Neural crest cell (in vitro differentiated cells): ENCODE measurements around the gene CGREF1. TPM values are rescaled to one million over a fixed set of nuclear protein-coding genes. Genes with fewer than 3 reads are reported as not detected.

Source experiments
- DNase-seq: peaks from one replicate; pipeline ENCODE4 v3.0.0; 2021; ENCODE audit warnings: low read depth, mixed read lengths, low spot score
- H3K27ac Mint-ChIP-seq: one replicate; pipeline ENCODE4 v1.8.0; 2021; ENCODE audit warnings: mild to moderate bottlenecking, mixed read lengths; ENCODE audit not compliant: unreplicated experiment
- H3K27me3 Mint-ChIP-seq: 2 replicates; pipeline ENCODE4 v1.8.0; 2021; ENCODE audit warnings: low read depth, mild to moderate bottlenecking, mixed read lengths
- H3K36me3 Mint-ChIP-seq: 2 replicates; pipeline ENCODE4 v1.8.0; 2021; ENCODE audit warnings: low read depth, mild to moderate bottlenecking, mixed read lengths
- H3K4me1 Mint-ChIP-seq: 2 replicates; pipeline ENCODE4 v1.8.0; 2021; ENCODE audit warnings: mixed read lengths
- H3K4me3 Mint-ChIP-seq: one replicate; pipeline ENCODE4 v1.8.0; 2021; ENCODE audit warnings: mild to moderate bottlenecking, mixed read lengths
- H3K9me3 Mint-ChIP-seq: 2 replicates; pipeline ENCODE4 v1.8.0; 2021; ENCODE audit warnings: mixed read lengths
- CTCF ChIP-seq: fragments of 200-600 bp; sonication (generic); conservative IDR thresholded peaks from 2 replicates; pipeline ENCODE4 v1.5.0; 2021; ENCODE audit warnings: antibody characterized with exemption, mild to moderate bottlenecking
- total RNA-seq: library from RNA; stranded (reverse); gene quantifications from 2 replicates; pipeline ENCODE4 v1.2.1, GENCODE V29; 2021

Gene CGREF1
- total RNA-seq, 1 donor from 2014 or later = 2.1 TPM

- no peak for TF ChIP-seq CTCF
- no peaks in the 10 kb centered on the region for H3K9me3 Mint-ChIP-seq
- no peak for DNase-seq
- no peak overlapping the region for H3K4me3 Mint-ChIP-seq
- no peaks in the 10 kb centered on the region for H3K27me3 Mint-ChIP-seq
- H3K27ac Mint-ChIP-seq = no peak overlapping the region
- H3K36me3 Mint-ChIP-seq = peaks cover 8% of the 10 kb centered on the region
- H3K4me1 Mint-ChIP-seq = no peaks in the 10 kb centered on the region
Measured at GRCh38 chr2:27060323-27060722, 58.6 kb downstream of the CGREF1 start.

DNA sequence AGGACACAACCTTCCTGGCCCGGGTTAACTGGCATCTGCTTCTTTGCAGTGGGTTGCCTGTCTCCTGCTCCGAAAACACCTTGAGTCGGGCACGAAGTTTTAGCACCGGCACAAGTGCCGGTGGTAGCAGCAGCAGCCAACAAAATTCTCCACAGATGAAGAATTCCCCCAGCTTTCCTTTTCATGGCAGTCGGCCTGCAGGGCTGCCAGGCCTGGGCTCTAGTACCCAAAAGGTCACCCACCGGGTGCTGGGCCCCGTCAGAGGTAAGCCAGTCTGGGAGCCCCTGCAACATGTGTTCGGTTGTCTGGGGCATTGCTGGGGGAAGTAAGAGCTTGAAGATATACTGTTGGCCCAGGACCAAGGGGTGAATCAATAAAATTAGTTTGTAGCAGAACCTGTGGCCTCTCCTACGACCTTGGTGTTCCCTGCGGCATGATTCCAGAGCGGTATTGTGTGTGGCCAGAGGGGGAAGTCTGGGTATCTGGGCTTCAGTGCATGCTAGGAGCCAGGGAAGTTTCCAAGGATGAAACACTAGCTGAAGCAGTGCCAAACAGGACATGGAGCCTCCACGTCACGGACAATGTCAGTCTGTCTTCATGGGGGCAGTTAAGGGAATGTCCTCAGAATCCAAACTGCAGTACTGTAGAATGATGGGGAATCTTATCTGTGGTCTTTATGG, 59.6 kb downstream of the CGREF1 start:
- H3K36me3 Mint-ChIP-seq = peaks cover 12% of the 10 kb centered on the region
- H3K27me3 Mint-ChIP-seq = no peaks in the 10 kb centered on the region
- no peaks in the 10 kb centered on the region for H3K9me3 Mint-ChIP-seq
- H3K4me1 Mint-ChIP-seq = no peaks in the 10 kb centered on the region
- H3K27ac Mint-ChIP-seq = no peak overlapping the region
- peak overlapping the region; percentile 31 for H3K4me3 Mint-ChIP-seq
- TF ChIP-seq CTCF = no peak
- no peak for DNase-seq

DNA sequence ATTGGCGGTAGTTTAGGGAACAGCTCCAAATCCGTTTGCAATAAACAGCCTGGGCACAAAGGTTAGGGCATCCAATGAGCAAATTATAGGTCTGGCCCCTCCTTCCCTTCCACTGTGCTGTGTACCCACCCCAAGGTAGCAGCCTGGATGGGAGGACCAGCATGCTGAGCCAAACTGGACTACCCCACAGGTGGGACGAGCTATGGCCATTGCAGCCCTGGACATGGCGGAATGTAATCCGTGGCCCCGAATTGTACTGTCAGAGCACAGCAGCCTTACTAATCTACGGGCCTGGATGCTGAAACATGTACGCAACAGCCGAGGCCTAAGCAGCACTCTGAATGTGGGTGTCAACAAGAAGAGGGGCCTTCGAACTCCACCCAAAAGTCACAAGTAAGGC, 60.7 kb downstream of the CGREF1 start:
- Mint-ChIP-seq H3K27ac (no peak overlapping the region), H3K4me3 (no peak overlapping the region), H3K36me3 (peaks cover 17% of the 10 kb centered on the region), H3K27me3 (no peaks in the 10 kb centered on the region), H3K4me1 (no peaks in the 10 kb centered on the region), H3K9me3 (no peaks in the 10 kb centered on the region)
- no peak for DNase-seq
- TF ChIP-seq CTCF = no peak

GRCh38 chr2:27057184-27057583, 61.7 kb downstream of the CGREF1 start:
- no peaks in the 10 kb centered on the region for H3K9me3 Mint-ChIP-seq
- TF ChIP-seq CTCF = no peak
- no peak overlapping the region for H3K4me3 Mint-ChIP-seq
- peaks cover 3% of the 10 kb centered on the region for H3K4me1 Mint-ChIP-seq
- DNase-seq = no peak
- peaks cover 11% of the 10 kb centered on the region for H3K36me3 Mint-ChIP-seq
- H3K27me3 Mint-ChIP-seq = no peaks in the 10 kb centered on the region
- no peak overlapping the region for H3K27ac Mint-ChIP-seq

DNA sequence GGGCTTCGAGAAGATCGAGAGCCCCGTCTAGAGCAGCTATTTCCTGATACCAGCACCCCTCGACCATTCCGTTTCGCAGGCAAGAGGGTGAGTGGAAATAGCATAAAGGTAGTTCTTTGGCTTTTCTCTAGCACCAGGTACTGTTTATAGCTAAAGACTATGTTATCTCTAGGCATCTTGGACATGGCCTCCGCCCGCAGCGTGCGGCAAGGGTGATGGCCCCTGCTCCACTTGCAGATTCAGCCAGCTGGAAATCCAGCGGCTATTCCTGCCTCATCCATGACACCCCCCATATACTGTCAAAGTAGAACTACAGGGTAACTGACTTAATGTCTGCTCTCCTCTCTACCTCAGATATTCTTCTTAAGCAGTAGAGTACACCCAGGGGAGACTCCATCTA, 64.2 kb downstream of the CGREF1 start:
- H3K4me3 Mint-ChIP-seq = peak overlapping the region; percentile 92
- H3K27me3 Mint-ChIP-seq = peaks cover 15% of the 10 kb centered on the region
- peaks cover 21% of the 10 kb centered on the region for H3K4me1 Mint-ChIP-seq
- no peak for TF ChIP-seq CTCF
- no peak overlapping the region for H3K27ac Mint-ChIP-seq
- peaks cover 5% of the 10 kb centered on the region for H3K9me3 Mint-ChIP-seq
- DNase-seq = no peak
- H3K36me3 Mint-ChIP-seq = peaks cover 18% of the 10 kb centered on the region
